Measurements from ENCODE around the gene CNTNAP5. TPM values are rescaled to one million over a fixed set of nuclear protein-coding genes. Genes with fewer than 3 reads are reported as not detected.

CNTNAP5 gene
- total and polyA plus RNA-seq, 2 donors (not counting 3 experiments of a cell fraction or from before 2014, with no cell fraction given): not detected

DNA sequence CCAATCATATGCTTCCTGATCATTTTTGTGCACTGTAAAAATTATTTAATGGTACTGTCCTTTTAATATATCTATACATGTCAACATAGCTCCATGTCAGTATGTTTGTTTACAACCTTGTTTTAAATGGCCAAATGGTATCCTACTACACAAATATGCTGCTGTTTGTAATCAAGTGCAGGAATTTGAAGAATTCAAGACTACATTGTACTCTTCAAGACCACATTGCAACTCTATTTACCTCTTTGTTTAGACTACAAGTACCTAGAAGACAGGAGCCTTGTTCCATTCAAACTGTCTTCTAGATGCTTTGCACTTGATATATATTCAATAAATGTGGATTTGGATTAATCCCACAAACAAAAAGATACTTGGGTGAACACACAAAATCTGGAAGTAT, 41.7 kb downstream of the CNTNAP5 start:
- FAIRE-seq (no peak), DNase-seq (ENCODE audit: low read depth, low spot score) (no peak)
- Histone ChIP-seq H3K9me3 (replicated peaks; ENCODE audit: control insufficient read depth, insufficient read depth, low read length) (peaks cover 5% of the 10 kb centered on the region), H3K4me2 (ENCODE audit: insufficient read depth, low read length) (no peak overlapping the region), H3K36me3 (ENCODE audit: control insufficient read depth in 2 of 2, extremely low read depth in 1 of 2, insufficient read depth in 2 of 2, low read length in 2 of 2) (no peaks in the 10 kb centered on the region), H3K27ac (ENCODE audit: insufficient read depth, low read depth, low read length) (no peak overlapping the region), H3K27me3 (ENCODE audit: control insufficient read depth in 2 of 2, insufficient read depth in 2 of 2, low read length in 2 of 2) (no peaks in the 10 kb centered on the region), H2AFZ (ENCODE audit: low read depth, low read length) (no peak overlapping the region), H3K79me2 (ENCODE audit: control insufficient read depth, insufficient read depth, low read length) (no peaks in the 10 kb centered on the region), H3K4me1 (ENCODE audit: control insufficient read depth, extremely low read depth, insufficient read depth, low read length) (no peaks in the 10 kb centered on the region), H3K9ac (replicated peaks; ENCODE audit: extremely low read depth, insufficient read depth, low read length) (no peak overlapping the region), H3K4me3 (replicated peaks in 1 of 3; ENCODE audit: insufficient read depth in 1 of 3, low read depth in 1 of 3, low read length in 3 of 3) (no peak overlapping the region), H4K20me1 (replicated peaks; ENCODE audit: control insufficient read depth, extremely low read depth, insufficient read depth, low read length) (no peaks in the 10 kb centered on the region), H3K9me1 (replicated peaks; ENCODE audit: control insufficient read depth, extremely low read depth, insufficient read depth, low read length) (no peaks in the 10 kb centered on the region)
- ChIA-PET POLR2A (no interaction called here), CTCF (no interaction called here)
- no TSS peak for BruUV-seq (replicated peaks)
- intact Hi-C loops (cut with micrococcal nuclease): no loop called here
- TF ChIP-seq MYC (IDR thresholded peaks at IDR 0.05; ENCODE audit: low read depth, low read length) (no peak), JUN (IDR thresholded peaks at IDR 0.05; ENCODE audit: borderline replicate concordance, insufficient read depth, insufficient read length, low read depth) (no peak), FOS (IDR thresholded peaks at IDR 0.05; ENCODE audit: borderline replicate concordance, insufficient read depth, low read length) (no peak)
- TF ChIP-seq, protein P1, sequence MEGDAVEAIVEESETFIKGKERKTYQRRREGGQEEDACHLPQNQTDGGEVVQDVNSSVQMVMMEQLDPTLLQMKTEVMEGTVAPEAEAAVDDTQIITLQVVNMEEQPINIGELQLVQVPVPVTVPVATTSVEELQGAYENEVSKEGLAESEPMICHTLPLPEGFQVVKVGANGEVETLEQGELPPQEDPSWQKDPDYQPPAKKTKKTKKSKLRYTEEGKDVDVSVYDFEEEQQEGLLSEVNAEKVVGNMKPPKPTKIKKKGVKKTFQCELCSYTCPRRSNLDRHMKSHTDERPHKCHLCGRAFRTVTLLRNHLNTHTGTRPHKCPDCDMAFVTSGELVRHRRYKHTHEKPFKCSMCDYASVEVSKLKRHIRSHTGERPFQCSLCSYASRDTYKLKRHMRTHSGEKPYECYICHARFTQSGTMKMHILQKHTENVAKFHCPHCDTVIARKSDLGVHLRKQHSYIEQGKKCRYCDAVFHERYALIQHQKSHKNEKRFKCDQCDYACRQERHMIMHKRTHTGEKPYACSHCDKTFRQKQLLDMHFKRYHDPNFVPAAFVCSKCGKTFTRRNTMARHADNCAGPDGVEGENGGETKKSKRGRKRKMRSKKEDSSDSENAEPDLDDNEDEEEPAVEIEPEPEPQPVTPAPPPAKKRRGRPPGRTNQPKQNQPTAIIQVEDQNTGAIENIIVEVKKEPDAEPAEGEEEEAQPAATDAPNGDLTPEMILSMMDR (IDR thresholded peaks at IDR 0.05; ENCODE audit: extremely low read depth in 1 of 2, insufficient read depth in 1 of 2, low read depth in 1 of 2, low read length in 2 of 2): no peak
- dilution Hi-C loops (cut with MboI; ENCODE audit: extremely low pct_ligation_motif_present, low sequenced_read_pairs): no loop called here

DNA sequence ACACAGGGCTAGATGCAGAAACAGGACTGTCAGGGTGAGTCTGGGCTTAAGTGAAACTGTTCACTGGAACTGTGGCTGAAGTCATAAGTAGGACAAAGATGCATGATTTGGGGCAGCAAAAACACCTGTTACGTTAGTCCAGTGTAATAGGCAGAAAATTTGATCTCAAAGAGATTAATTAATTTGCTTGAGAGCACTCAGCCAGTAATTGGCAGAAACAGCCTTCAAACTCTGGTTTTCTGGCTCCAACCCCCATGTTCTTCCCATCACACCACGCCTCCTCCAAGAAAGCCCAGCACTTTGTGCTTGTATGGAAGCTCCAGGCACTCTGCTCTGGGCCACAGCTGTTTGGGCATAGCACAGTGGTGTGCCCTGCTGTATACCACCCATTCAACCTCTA, 54.0 kb downstream of the CNTNAP5 start:
- no TSS peak for BruUV-seq (replicated peaks)
- TF ChIP-seq, protein P1 (IDR thresholded peaks at IDR 0.05; ENCODE audit: extremely low read depth in 1 of 2, insufficient read depth in 1 of 2, low read depth in 1 of 2, low read length in 2 of 2): no peak
- no peak for TF ChIP-seq GATA2 (IDR thresholded peaks at IDR 0.05; ENCODE audit: insufficient read depth, insufficient read length, low read depth, low read length)
- TF ChIP-seq FOS (IDR thresholded peaks at IDR 0.05; ENCODE audit: borderline replicate concordance, insufficient read depth, low read length): no peak
- no peak for TF ChIP-seq POLR2AphosphoS5 (IDR thresholded peaks at IDR 0.05; ENCODE audit: insufficient read depth, low read depth, low read length)
- TF ChIP-seq POLR2A (IDR thresholded peaks at IDR 0.05; ENCODE audit: low read depth, low read length): no peak
- no peak for TF ChIP-seq MYC (IDR thresholded peaks at IDR 0.05; ENCODE audit: low read depth, low read length)
- TF ChIP-seq EZH2 (IDR thresholded peaks at IDR 0.05; ENCODE audit: borderline replicate concordance, low read depth, low read length, severe bottlenecking): no peak
- TF ChIP-seq JUN (IDR thresholded peaks at IDR 0.05; ENCODE audit: borderline replicate concordance, insufficient read depth, insufficient read length, low read depth): no peak
- TF ChIP-seq, protein P2, sequence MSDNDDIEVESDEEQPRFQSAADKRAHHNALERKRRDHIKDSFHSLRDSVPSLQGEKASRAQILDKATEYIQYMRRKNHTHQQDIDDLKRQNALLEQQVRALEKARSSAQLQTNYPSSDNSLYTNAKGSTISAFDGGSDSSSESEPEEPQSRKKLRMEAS (IDR thresholded peaks at IDR 0.05; ENCODE audit: insufficient read depth, insufficient read length): no peak
- POLR2A ChIA-PET: no interaction called here

More for the DNA sequence above, 54.0 kb downstream of the CNTNAP5 start:
- no peak for FAIRE-seq
- Histone ChIP-seq H3K4me1 (ENCODE audit: control insufficient read depth, extremely low read depth, insufficient read depth, low read length) (no peaks in the 10 kb centered on the region), H3K9me1 (replicated peaks; ENCODE audit: control insufficient read depth, extremely low read depth, insufficient read depth, low read length) (no peaks in the 10 kb centered on the region), H3K9ac (replicated peaks; ENCODE audit: extremely low read depth, insufficient read depth, low read length) (no peak overlapping the region), H3K79me2 (ENCODE audit: control insufficient read depth, insufficient read depth, low read length) (no peaks in the 10 kb centered on the region), H4K20me1 (replicated peaks; ENCODE audit: control insufficient read depth, extremely low read depth, insufficient read depth, low read length) (no peaks in the 10 kb centered on the region), H3K4me3 (replicated peaks in 1 of 3; ENCODE audit: insufficient read depth in 1 of 3, low read depth in 1 of 3, low read length in 3 of 3) (no peak overlapping the region), H3K27me3 (ENCODE audit: control insufficient read depth in 2 of 2, insufficient read depth in 2 of 2, low read length in 2 of 2) (no peaks in the 10 kb centered on the region), H3K4me2 (ENCODE audit: insufficient read depth, low read length) (no peak overlapping the region), H3K27ac (ENCODE audit: insufficient read depth, low read depth, low read length) (no peak overlapping the region), H3K36me3 (ENCODE audit: control insufficient read depth in 2 of 2, extremely low read depth in 1 of 2, insufficient read depth in 2 of 2, low read length in 2 of 2) (no peaks in the 10 kb centered on the region), H3K9me3 (replicated peaks; ENCODE audit: control insufficient read depth, insufficient read depth, low read length) (no peaks in the 10 kb centered on the region), H2AFZ (ENCODE audit: low read depth, low read length) (no peak overlapping the region)
- no peak for DNase-seq (ENCODE audit: low read depth, low spot score)
- CTCF ChIA-PET: no interaction called here
- intact Hi-C loops (cut with micrococcal nuclease): no loop called here
- dilution Hi-C loops (cut with MboI; ENCODE audit: extremely low pct_ligation_motif_present, low sequenced_read_pairs): no loop called here

All from endothelial cell of umbilical vein (primary cell).